HepG2 (cell line): ENCODE data around the gene HPS3. TPM values are rescaled to one million over a fixed set of nuclear protein-coding genes. Genes with fewer than 3 reads are reported as not detected.

ENCODE experiments used
- AHDC1 ChIP-seq: sonication (generic); formaldehyde crosslinking; IDR thresholded peaks from 2 replicates; pipeline ENCODE4 v1.5.1; 2020; ENCODE audit warnings: mild to moderate bottlenecking, missing genetic modification reagents, borderline replicate concordance
- ATF2 ChIP-seq: sonication (generic); formaldehyde crosslinking; IDR thresholded peaks from 2 replicates; pipeline ENCODE4 v1.4.0; 2020; ENCODE audit warnings: missing genetic modification reagents
- EP300 ChIP-seq, 3 experiments: sonication (generic) in 1 of 3; formaldehyde crosslinking in 1 of 3; IDR thresholded peaks; 2 replicates each; pipeline versions ENCODE4 v1.5.1 to v1.6.1; 2011 to 2020; ENCODE audit warnings: low read depth in 2 of 3, low read length in 2 of 3, borderline replicate concordance in 1 of 3, improper control_type of control experiment in 1 of 3, mild to moderate bottlenecking in 1 of 3, missing genetic modification reagents in 1 of 3, moderate library complexity in 1 of 3
- ETS1 ChIP-seq: sonication (generic); formaldehyde crosslinking; IDR thresholded peaks from 2 replicates; pipeline ENCODE4 v1.4.0; 2020; ENCODE audit warnings: missing genetic modification reagents
- FOXA1 ChIP-seq, 2 experiments: fragments of 450-650 bp in 1 of 2; sonication (generic) in 1 of 2; formaldehyde crosslinking in 1 of 2; IDR thresholded peaks; 2 replicates each; pipeline versions ENCODE4 v1.4.0 to v1.6.1; 2016 to 2020; ENCODE audit warnings: missing genetic modification reagents in 1 of 2
- GLMP ChIP-seq: sonication (generic); formaldehyde crosslinking; IDR thresholded peaks from 2 replicates; pipeline ENCODE4 v1.9.0; 2021; ENCODE audit warnings: missing genetic modification reagents, mild to moderate bottlenecking, borderline replicate concordance
- HOXA7 ChIP-seq: sonication (generic); formaldehyde crosslinking; IDR thresholded peaks from 2 replicates; pipeline ENCODE4 v1.8.1; 2022; ENCODE audit warnings: mild to moderate bottlenecking, missing genetic modification reagents, moderate library complexity
- IKZF1 ChIP-seq: fragments of 450-650 bp; IDR thresholded peaks from 2 replicates; pipeline ENCODE4 v1.7.1; 2016
- PHB2 ChIP-seq: fragments of 450-650 bp; IDR thresholded peaks from 2 replicates; pipeline ENCODE4 v1.6.1; 2018; ENCODE audit not compliant: partially characterized antibody
- RNF219 ChIP-seq: sonication (generic); formaldehyde crosslinking; IDR thresholded peaks from 2 replicates; pipeline ENCODE4 v1.5.0; 2020; ENCODE audit warnings: mild to moderate bottlenecking, missing genetic modification reagents
- SP4 ChIP-seq: sonication (generic); formaldehyde crosslinking; IDR thresholded peaks from 2 replicates; pipeline ENCODE4 v1.8.1; 2023; ENCODE audit warnings: mild to moderate bottlenecking, missing genetic modification reagents
- TFAP4 ChIP-seq: sonication (generic); IDR thresholded peaks from 2 replicates; pipeline ENCODE4 v1.6.1; 2016; ENCODE audit warnings: low read depth, borderline replicate concordance
- TRIM22 ChIP-seq: fragments of 450-650 bp; IDR thresholded peaks from 2 replicates; pipeline ENCODE4 v1.6.1; 2017
- ZFAT ChIP-seq: sonication (generic); formaldehyde crosslinking; conservative IDR thresholded peaks from 2 replicates; pipeline ENCODE4 v1.8.1; 2023; ENCODE audit warnings: missing genetic modification reagents, inconsistent platforms
- polyA plus RNA-seq, 8 experiments: library from polyadenylated mRNA; depleted of rRNA in 3 of 8; stranded (reverse) in 7 of 8; unstranded in 1 of 8; fragments of >200 nt; fragmentation: Illumina TruSeq in 4 of 8; extraction: Trizol in 4 of 8; gene quantifications; 2 replicates each; pipeline versions ENCODE4 v1.2.1 to v1.2.3, GENCODE V29; 2011 to 2016; ENCODE audit warnings: low read depth in 4 of 8, missing spikeins in 1 of 8, mixed read lengths in 1 of 8; ENCODE audit not compliant: insufficient read depth in 1 of 8
- total RNA-seq, 5 experiments: library from RNA; depleted of rRNA; stranded (reverse); fragments of >200 nt; fragmentation: Illumina TruSeq; extraction: Trizol; gene quantifications; 2 replicates each; pipeline ENCODE4 v1.2.3, GENCODE V29; 2016; ENCODE audit warnings: low read depth in 1 of 5

HPS3 gene
- total and polyA plus RNA-seq, 2 of the 13 experiments (the other 11 are each of a cell fraction or from before 2014, with no cell fraction given) = 9.5 to 18.9 TPM

- TF ChIP-seq AHDC1 (CRISPR knock-in tag) (peak; percentile 89), IKZF1 (no peak), GLMP (CRISPR knock-in tag) (no peak), ZFAT (CRISPR knock-in tag) (no peak), HOXA7 (CRISPR knock-in tag) (no peak), FOXA1 (IDR thresholded peaks at IDR 0.05) (peak; percentile 94), FOXA1 (CRISPR knock-in tag; IDR thresholded peaks at IDR 0.05) (peak; percentile 97), TFAP4 (peak; percentile 93), ATF2 (peak; percentile 38; the same call in 1 of the 2 replicates), PHB2 (no peak), TRIM22 (no peak), EP300 (IDR thresholded peaks at IDR 0.05; ENCODE audit: low read depth in 2 of 2, low read length in 2 of 2) (peak; percentile 84 to 97; a peak in 3 of 4 replicates), EP300 (CRISPR knock-in tag; IDR thresholded peaks at IDR 0.05; ENCODE audit: borderline replicate concordance) (peak; percentile 89), ETS1 (CRISPR knock-in tag) (no peak), SP4 (CRISPR knock-in tag) (no peak), RNF219 (CRISPR knock-in tag) (no peak)
These were observed 85.3 kb downstream of the HPS3 start (continued) for GRCh38 chr3:149214702-149215101.
